Stimulated activated naive CD8-positive, alpha-beta T cell treated with anti-CD3 and anti-CD28 coated beads, Interleukin-15, Interleukin-2, amounts not matched to agents 100 U/mL and 50 U/mL, for 24 hours (primary cell): ENCODE results near the gene MICAL2.
"Not testable (repeated sequence)": the region's sequence is repeated elsewhere in the genome, so short reads cannot be mapped to it uniquely, and the experiment has no call there.

Source experiments
- ATAC-seq: fragments of 150-1000 bp; cut with Tn5 transposase; one replicate; pipeline ENCODE4 v1.10.0; 2021
- DNase-seq: peaks from one replicate; pipeline ENCODE4 v3.0.0; 2021

Gene MICAL2

GRCh38 chr11:12135185-12135584, 24.8 kb downstream of the MICAL2 start:
- ATAC-seq (no peak), DNase-seq (no peak)

GRCh38 chr11:12137005-12137690, 26.8 kb downstream of the MICAL2 start:
- DNase-seq = no peak
- no peak for ATAC-seq

- no peak for DNase-seq
- ATAC-seq = peak; percentile 16
These were observed 27.7 kb downstream of the MICAL2 start for GRCh38 chr11:12137938-12138731.

- ATAC-seq (no peak), DNase-seq (no peak)
These were observed 28.9 kb downstream of the MICAL2 start for GRCh38 chr11:12139144-12139881.

- DNase-seq = no peak
- no peak for ATAC-seq
These were observed 29.9 kb downstream of the MICAL2 start for GRCh38 chr11:12140186-12140793.

- ATAC-seq = no peak
- DNase-seq = no peak
These were observed 30.9 kb downstream of the MICAL2 start for GRCh38 chr11:12141283-12141682.

GRCh38 chr11:12142176-12142575, 31.8 kb downstream of the MICAL2 start:
- ATAC-seq (peak; percentile 15), DNase-seq (no peak)

- no peak for ATAC-seq
These were observed 32.5 kb downstream of the MICAL2 start for GRCh38 chr11:12142909-12143308.

GRCh38 chr11:12143461-12144258, 33.3 kb downstream of the MICAL2 start:
- DNase-seq = no peak
- no peak for ATAC-seq

More at GRCh38 chr11:12142909-12143308, 32.5 kb downstream of the MICAL2 start:
- no peak for DNase-seq

- ATAC-seq = peak; percentile 59
- DNase-seq = no peak
These were observed 34.2 kb downstream of the MICAL2 start for GRCh38 chr11:12144330-12145174.

- DNase-seq, ATAC-seq: not testable (repeated sequence)
These were observed 36.3 kb downstream of the MICAL2 start for GRCh38 chr11:12146678-12147077.

- ATAC-seq (no peak), DNase-seq (no peak)
These were observed 37.4 kb downstream of the MICAL2 start for GRCh38 chr11:12147827-12148226.

- DNase-seq = no peak
- ATAC-seq = no peak
These were observed 38.1 kb downstream of the MICAL2 start for GRCh38 chr11:12148466-12148865.

GRCh38 chr11:12148882-12149281, 38.5 kb downstream of the MICAL2 start:
- DNase-seq (no peak), ATAC-seq (no peak)

- ATAC-seq = peak; percentile 60
- DNase-seq = peak; percentile 66
These were observed 39.4 kb downstream of the MICAL2 start for GRCh38 chr11:12149672-12150225.

GRCh38 chr11:12150831-12151382, 40.5 kb downstream of the MICAL2 start:
- peak; percentile 64 for DNase-seq
- peak; percentile 87 for ATAC-seq

GRCh38 chr11:12152321-12152720, 41.9 kb downstream of the MICAL2 start:
- DNase-seq (no peak), ATAC-seq (no peak)

- DNase-seq = no peak
- ATAC-seq = no peak
These were observed 44.7 kb downstream of the MICAL2 start for GRCh38 chr11:12154871-12155668.

- DNase-seq (no peak), ATAC-seq (no peak)
These were observed 45.3 kb downstream of the MICAL2 start for GRCh38 chr11:12155696-12156095.
